Gastrocnemius medialis (tissue), 4 donors: ENCODE data around the gene PHACTR1.

Experiments
- CTCF ChIP-seq, 5 experiments: fragments of 450-650 bp in 3 of 5; fragments of 200-600 bp in 2 of 5; sonication (generic) in 2 of 5; IDR thresholded peaks in 4 of 5; conservative IDR thresholded peaks in 1 of 5; 1 replicate in 4 of 5; 2 replicates in 1 of 5; pipeline ENCODE4 v1.5.1; 2016 to 2019; ENCODE audit warnings: antibody characterized with exemption in 5 of 5, mild to moderate bottlenecking in 3 of 5, moderate library complexity in 3 of 5
- POLR2A ChIP-seq, 2 donors: fragments of 450-650 bp; IDR thresholded peaks; one replicate each; pipeline ENCODE4 v1.6.1; 2017; ENCODE audit warnings: antibody characterized with exemption in 2 of 2, mild to moderate bottlenecking in 2 of 2, moderate library complexity in 2 of 2

- TF ChIP-seq CTCF (IDR thresholded peaks at IDR 0.05 in 4 of 5, conservative IDR thresholded peaks at IDR 0.05 in 1 of 5) (no peak), POLR2A (IDR thresholded peaks at IDR 0.05) (no peak)
Observed at GRCh38 chr6:13299403-13299821, 582.8 kb downstream of the PHACTR1 start.
